T-cell (primary cell): ENCODE measurements around the gene RGPD3. TPM values are rescaled to one million over a fixed set of nuclear protein-coding genes. Genes with fewer than 3 reads are reported as not detected.
"Not testable (repeated sequence)": the region's sequence is repeated elsewhere in the genome, so short reads cannot be mapped to it uniquely, and the experiment has no call there.

Experiments used
- ATAC-seq, 4 experiments: fragments of 200-7000 bp in 3 of 4; fragments of 150-1000 bp in 1 of 4; cut with Tn5 transposase; replicated peaks in 1 of 4; 1 replicate in 3 of 4; 2 replicates in 1 of 4; pipeline ENCODE4 v1.10.0; 2021; ENCODE audit warnings: moderate library complexity in 3 of 4, mild to moderate bottlenecking in 2 of 4, moderate number of reproducible peaks in 1 of 4
- CTCF ChIA-PET, 2 donors: fragments of 300-600 bp; sonication (Branson Sonifier 250); formaldehyde crosslinking; loops; one replicate each; lab custom pipeline; 2022; ENCODE audit warnings: antibody characterized with exemption in 2 of 2; lab: Charles Lee
- POLR2A ChIA-PET, 2 donors: fragments of 300-600 bp; sonication (Branson Sonifier 250); formaldehyde crosslinking; loops; one replicate each; lab custom pipeline; 2022; ENCODE audit warnings: antibody characterized with exemption in 2 of 2; lab: Charles Lee
- DNase-seq, 35 experiments: peaks; one replicate each; pipeline versions ENCODE4 v3.0.0 to v3.0.0-alpha.2; 2013 to 2023
- H3K27ac ChIP-seq: one replicate; pipeline ENCODE4 v1.5.1; 2013; ENCODE audit warnings: low read length
- H3K27me3 ChIP-seq, 2 experiments: replicated peaks in 1 of 2; 1 replicate in 1 of 2; 2 replicates in 1 of 2; pipeline versions ENCODE4 v1.6.1 to v1.7.0; 2013; ENCODE audit warnings: low read length in 1 of 2, mixed read lengths in 1 of 2; ENCODE audit not compliant: control insufficient read depth in 2 of 2, insufficient read depth in 2 of 2; ENCODE audit errors: extremely low read depth in 1 of 2
- H3K36me3 ChIP-seq, 2 donors: 1 replicate in 1 of 2; 2 replicates in 1 of 2; pipeline versions ENCODE4 v1.6.1 to v1.7.0; 2013; ENCODE audit warnings: low read length in 1 of 2; ENCODE audit not compliant: control insufficient read depth in 2 of 2, insufficient read depth in 1 of 2; ENCODE audit errors: extremely low read depth in 1 of 2
- H3K4me1 ChIP-seq, 2 experiments: 1 replicate in 1 of 2; 2 replicates in 1 of 2; pipeline versions ENCODE4 v1.6.1 to v1.7.0; 2013; ENCODE audit warnings: low read length in 2 of 2, mixed read lengths in 1 of 2; ENCODE audit not compliant: insufficient read depth in 2 of 2, control insufficient read depth in 1 of 2; ENCODE audit errors: extremely low read depth in 1 of 2
- H3K4me3 ChIP-seq, 2 donors: 1 replicate in 1 of 2; 2 replicates in 1 of 2; pipeline versions ENCODE4 v1.5.1 to v1.7.0; 2013; ENCODE audit warnings: mild to moderate bottlenecking in 2 of 2, low read length in 1 of 2, moderate library complexity in 1 of 2; ENCODE audit not compliant: control insufficient read depth in 1 of 2; ENCODE audit errors: extremely low read depth in 1 of 2
- H3K9me3 ChIP-seq: 2 replicates; pipeline ENCODE4 v1.7.0; 2013
- H3K27ac Mint-ChIP-seq, 2 donors: one replicate each; pipeline ENCODE4 v1.8.0; 2020 to 2021; ENCODE audit warnings: mild to moderate bottlenecking in 2 of 2, mixed read lengths in 2 of 2
- H3K27me3 Mint-ChIP-seq, 2 donors: one replicate each; pipeline ENCODE4 v1.8.0; 2021 to 2022; ENCODE audit warnings: mixed read lengths in 2 of 2
- H3K36me3 Mint-ChIP-seq: one replicate; pipeline ENCODE4 v1.8.0; 2021; ENCODE audit warnings: mixed read lengths
- H3K4me1 Mint-ChIP-seq, 3 donors: one replicate each; pipeline ENCODE4 v1.8.0; 2020 to 2022; ENCODE audit warnings: mixed read lengths in 3 of 3, mild to moderate bottlenecking in 1 of 3
- H3K4me3 Mint-ChIP-seq, 3 donors: one replicate each; pipeline ENCODE4 v1.8.0; 2020 to 2022; ENCODE audit warnings: mild to moderate bottlenecking in 3 of 3, mixed read lengths in 3 of 3, moderate library complexity in 3 of 3
- H3K9me3 Mint-ChIP-seq, 3 donors: one replicate each; pipeline ENCODE4 v1.8.0; 2020 to 2022; ENCODE audit warnings: mixed read lengths in 3 of 3
- WGBS: methylation state at CpG from one replicate; pipeline ENCODE4 v1.1.5; 2013; ENCODE audit warnings: missing lambda C conversion rate; ENCODE audit not compliant: insufficient coverage; 5-methylcytosine and 5-hydroxymethylcytosine counted together
- total RNA-seq, 35 experiments: library from RNA in 6 of 35; stranded (reverse) in 6 of 35; fragments of 120-200 nt in 1 of 35; gene quantifications; one replicate each; pipeline versions ENCODE4 v1.2.1 to v1.2.4 and lab custom pipeline; 2013 to 2026

Gene RGPD3
- total RNA-seq, 5 donors from 2014 or later (not counting 1 experiment from before 2014, with no cell fraction given), result 0.13 to 0.47 (median 0.16) TPM

DNA sequence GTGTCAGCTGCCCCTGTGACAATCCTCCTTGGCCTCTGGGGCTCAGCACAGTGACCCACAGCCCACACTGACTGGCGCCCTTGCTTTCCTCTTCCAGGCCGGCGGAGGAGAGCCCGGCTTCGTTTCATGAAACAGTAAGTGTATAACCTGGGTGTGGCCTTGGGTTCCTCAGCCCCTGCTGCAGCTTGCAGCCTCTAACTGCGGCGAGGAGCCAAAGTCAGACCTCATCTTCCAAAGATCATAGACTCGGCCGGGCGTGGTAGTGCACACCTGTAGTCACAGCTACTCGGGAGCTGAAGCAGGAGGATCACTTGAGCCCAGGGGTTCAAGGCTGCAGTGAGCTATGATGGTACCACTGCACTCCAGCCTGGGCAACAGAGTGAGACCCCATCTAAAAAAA lies 36.0 kb upstream of the RGPD3 start:
- H3K4me3 ChIP-seq, POLR2A ChIA-PET, H3K36me3 ChIP-seq, H3K4me1 ChIP-seq, H3K27me3 Mint-ChIP-seq, H3K4me3 Mint-ChIP-seq, H3K4me1 Mint-ChIP-seq, H3K9me3 Mint-ChIP-seq, H3K36me3 Mint-ChIP-seq, DNase-seq, H3K27me3 ChIP-seq, H3K27ac Mint-ChIP-seq, H3K9me3 ChIP-seq, CTCF ChIA-PET, H3K27ac ChIP-seq: not testable (repeated sequence)
- 85% methylated on average over 6 of the region's 11 CpGs for WGBS
- ATAC-seq, result peak in 1 of 4 experiments; percentile 32

DNA sequence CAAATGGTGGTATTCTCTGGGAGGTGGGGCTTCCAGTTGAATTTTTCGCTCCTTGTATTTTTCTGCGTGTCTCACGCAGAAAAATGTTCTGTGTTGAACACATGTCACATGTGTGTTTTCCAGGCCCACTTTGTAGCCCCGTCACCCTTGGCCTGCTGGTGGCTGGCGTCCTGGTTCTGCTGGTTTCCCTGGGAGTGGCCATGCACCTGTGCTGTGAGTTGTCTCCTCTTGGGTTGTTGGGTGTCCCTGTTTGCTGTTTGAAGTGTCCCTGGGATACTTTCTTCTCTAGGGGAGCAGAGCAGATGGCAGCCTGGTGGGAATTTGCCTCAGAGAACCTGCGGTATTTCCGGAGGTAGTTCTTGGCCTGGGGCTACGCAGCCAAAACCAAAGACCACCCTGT lies 34.1 kb upstream of the RGPD3 start:
- CTCF ChIA-PET, H3K4me3 ChIP-seq, POLR2A ChIA-PET, DNase-seq, H3K4me1 Mint-ChIP-seq, H3K27ac ChIP-seq, H3K27me3 ChIP-seq, H3K27me3 Mint-ChIP-seq, H3K4me1 ChIP-seq, H3K9me3 ChIP-seq, H3K36me3 Mint-ChIP-seq, H3K27ac Mint-ChIP-seq, H3K9me3 Mint-ChIP-seq, H3K36me3 ChIP-seq, H3K4me3 Mint-ChIP-seq, ATAC-seq: not testable (repeated sequence)
- WGBS, result 89% methylated on average over 2 of the region's 8 CpGs

DNA sequence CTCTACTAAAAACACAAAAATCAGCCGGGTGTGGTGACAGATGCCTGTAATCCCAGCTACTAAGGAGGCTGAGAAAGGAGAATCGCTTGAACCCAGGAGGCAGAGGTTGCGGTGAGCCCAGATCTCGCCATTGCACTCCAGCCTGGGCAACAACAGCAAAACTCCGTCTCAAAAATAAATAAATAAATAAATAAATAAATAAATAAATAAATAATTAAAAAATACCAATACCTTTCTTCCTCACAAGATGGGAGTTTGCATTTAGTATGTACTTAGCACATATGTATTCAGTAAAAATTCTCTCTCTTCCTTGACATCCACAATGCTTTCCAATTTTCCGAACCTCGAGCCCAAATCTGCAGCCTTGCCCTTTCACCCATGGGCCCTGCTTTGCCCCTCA lies 32.1 kb upstream of the RGPD3 start:
- no CpG with 5 or more reads among the region's 7 CpGs for WGBS
- H3K27ac ChIP-seq, H3K36me3 ChIP-seq, H3K36me3 Mint-ChIP-seq, H3K27me3 ChIP-seq, H3K4me3 Mint-ChIP-seq, H3K4me3 ChIP-seq, H3K27ac Mint-ChIP-seq, H3K27me3 Mint-ChIP-seq, H3K4me1 Mint-ChIP-seq, DNase-seq, ATAC-seq, POLR2A ChIA-PET, H3K4me1 ChIP-seq, CTCF ChIA-PET, H3K9me3 Mint-ChIP-seq, H3K9me3 ChIP-seq: not testable (repeated sequence)

DNA sequence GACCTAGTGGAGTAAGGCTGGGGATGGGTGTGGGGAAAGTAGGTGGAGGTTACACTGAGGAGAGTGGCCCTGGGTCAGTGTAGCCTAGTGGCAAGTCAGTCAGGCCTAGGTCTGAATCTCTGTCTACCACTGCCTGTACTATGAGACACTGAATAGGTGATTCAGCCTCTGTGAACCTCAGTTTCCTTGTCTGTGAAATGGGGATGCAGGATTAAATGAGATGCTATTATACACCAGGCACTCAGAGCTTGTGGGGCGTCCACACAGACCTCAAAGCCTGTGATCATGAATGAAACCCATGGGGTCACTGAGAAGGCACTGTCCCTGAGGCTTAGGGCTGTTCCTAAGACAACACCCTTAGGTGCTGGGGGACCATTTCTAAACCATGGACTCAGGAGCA lies 30.3 kb upstream of the RGPD3 start:
- H3K9me3 Mint-ChIP-seq, CTCF ChIA-PET, H3K27me3 ChIP-seq, H3K4me1 Mint-ChIP-seq, H3K4me3 ChIP-seq, H3K36me3 ChIP-seq, H3K27me3 Mint-ChIP-seq, H3K27ac Mint-ChIP-seq, DNase-seq, H3K4me1 ChIP-seq, H3K27ac ChIP-seq, H3K4me3 Mint-ChIP-seq, POLR2A ChIA-PET, ATAC-seq, H3K36me3 Mint-ChIP-seq, H3K9me3 ChIP-seq: not testable (repeated sequence)
- 90% methylated on average over 1 of the region's 1 CpG for WGBS

DNA sequence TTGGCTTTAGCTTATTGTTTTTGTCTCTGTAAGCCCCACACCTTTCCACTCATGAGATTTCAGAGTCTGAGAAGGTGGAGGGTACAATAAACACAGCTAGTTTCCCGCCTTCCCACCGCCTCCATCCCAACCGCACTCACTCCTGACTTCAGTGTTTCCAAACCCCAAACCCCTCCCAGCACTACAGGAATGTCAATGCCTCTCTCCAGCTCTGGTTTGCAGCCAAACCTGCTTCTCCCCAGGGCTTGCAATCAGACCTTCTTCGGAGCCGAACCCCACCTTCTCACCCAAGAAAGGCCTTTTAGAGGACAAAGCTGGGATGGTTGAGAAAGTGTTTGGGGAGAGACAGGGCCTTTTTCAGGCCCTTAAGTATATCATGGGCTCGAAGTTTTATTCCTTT lies 24.7 kb upstream of the RGPD3 start:
- H3K4me3 ChIP-seq, H3K27ac ChIP-seq, H3K27ac Mint-ChIP-seq, POLR2A ChIA-PET, H3K36me3 ChIP-seq, H3K9me3 Mint-ChIP-seq, H3K27me3 Mint-ChIP-seq, H3K36me3 Mint-ChIP-seq, H3K27me3 ChIP-seq, H3K9me3 ChIP-seq, H3K4me3 Mint-ChIP-seq, CTCF ChIA-PET, H3K4me1 ChIP-seq, ATAC-seq, DNase-seq, H3K4me1 Mint-ChIP-seq: not testable (repeated sequence)
- WGBS, result 90% methylated on average over 2 of the region's 6 CpGs

DNA sequence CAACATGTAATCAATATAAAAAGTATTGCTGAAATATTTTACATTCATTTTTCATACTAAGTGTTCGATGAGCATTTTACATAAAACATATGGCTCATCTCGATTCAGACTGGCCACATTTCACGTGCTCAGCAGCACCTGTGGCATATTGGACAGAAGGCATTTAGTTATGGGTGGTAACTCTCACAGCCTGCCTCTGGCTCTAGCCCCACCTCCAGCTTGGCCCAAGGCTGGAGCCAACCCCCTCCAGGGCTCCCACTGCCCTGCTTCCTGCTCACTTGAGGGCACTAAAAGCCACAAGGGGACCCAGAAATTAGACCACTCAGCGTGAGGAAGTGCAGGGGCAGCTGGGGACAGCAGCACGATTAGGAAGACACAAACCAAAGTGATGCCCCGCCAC lies 24.2 kb upstream of the RGPD3 start:
- H3K27me3 ChIP-seq, H3K9me3 ChIP-seq, ATAC-seq, H3K27ac ChIP-seq, POLR2A ChIA-PET, CTCF ChIA-PET, H3K36me3 Mint-ChIP-seq, H3K27ac Mint-ChIP-seq, DNase-seq, H3K9me3 Mint-ChIP-seq, H3K4me1 Mint-ChIP-seq, H3K4me3 Mint-ChIP-seq, H3K4me1 ChIP-seq, H3K4me3 ChIP-seq, H3K36me3 ChIP-seq: not testable (repeated sequence)
- WGBS, result 51% methylated on average over 2 of the region's 6 CpGs
- peaks cover 3 to 11% of the 10 kb centered on the region in 2 donors for H3K27me3 Mint-ChIP-seq

DNA sequence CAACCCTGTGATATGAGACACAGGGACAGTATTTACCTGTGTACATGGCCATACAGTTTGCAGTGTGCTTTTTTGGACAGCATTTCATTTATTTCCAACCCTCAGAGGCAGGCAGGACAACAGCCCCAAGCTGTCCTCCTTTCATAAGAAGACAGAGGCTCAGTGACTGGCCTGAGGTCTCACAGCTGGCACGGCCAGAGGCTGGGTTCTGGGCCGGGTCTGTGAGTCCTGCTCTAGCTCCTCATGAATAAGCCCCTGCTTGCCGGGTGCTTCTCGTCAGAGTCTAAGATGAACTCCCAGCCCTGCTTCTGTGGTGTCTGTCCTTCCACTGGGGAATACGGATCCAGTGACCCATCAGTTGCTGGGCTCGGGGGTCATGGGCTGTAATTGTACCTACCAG lies 21.5 kb upstream of the RGPD3 start:
- WGBS, result 87% methylated on average over 4 of the region's 6 CpGs
- H3K27ac ChIP-seq, H3K36me3 Mint-ChIP-seq, CTCF ChIA-PET, H3K36me3 ChIP-seq, H3K4me3 ChIP-seq, H3K9me3 Mint-ChIP-seq, POLR2A ChIA-PET, ATAC-seq, H3K9me3 ChIP-seq, H3K27ac Mint-ChIP-seq, H3K27me3 ChIP-seq, H3K4me3 Mint-ChIP-seq, DNase-seq, H3K4me1 Mint-ChIP-seq, H3K4me1 ChIP-seq: not testable (repeated sequence)
- H3K27me3 Mint-ChIP-seq, result peaks cover 7 to 19% of the 10 kb centered on the region in 2 donors
